A549 (cell line): ENCODE measurements around the gene ELMO3.

ENCODE experiments used
- BCL3 ChIP-seq: fragments of >200 bp; sonication (Bioruptor Twin); formaldehyde crosslinking; IDR thresholded peaks from 3 replicates; pipeline ENCODE4 v1.6.1; 2016
- CTCF ChIP-seq: fragments of >200 bp; sonication (Bioruptor Twin); formaldehyde crosslinking; IDR thresholded peaks from 3 replicates; pipeline ENCODE4 v1.5.1; 2016
- HMGXB4 ChIP-seq: fragments of 250-450 bp; sonication (Bioruptor Pico); IDR thresholded peaks from 2 replicates; pipeline ENCODE4 v1.5.0; 2021; ENCODE audit warnings: mild to moderate bottlenecking, moderate library complexity, borderline replicate concordance
- JUNB ChIP-seq: fragments of >200 bp; sonication (Bioruptor Twin); formaldehyde crosslinking; IDR thresholded peaks from 2 replicates; pipeline ENCODE4 v1.6.1; 2016
- MAZ ChIP-seq: fragments of 150-350 bp; IDR thresholded peaks from 2 replicates; pipeline ENCODE4 v1.6.1; 2014; ENCODE audit warnings: antibody characterized with exemption, low read depth, low read length, borderline replicate concordance
- REST ChIP-seq: fragments of 200-600 bp; sonication (generic); IDR thresholded peaks from 2 replicates; pipeline ENCODE4 v1.6.1; 2016; ENCODE audit warnings: antibody characterized with exemption, mild to moderate bottlenecking, moderate library complexity
- RFX5 ChIP-seq: fragments of 450-650 bp; IDR thresholded peaks from 2 replicates; pipeline ENCODE4 v1.7.1; 2014; ENCODE audit warnings: antibody characterized with exemption, mild to moderate bottlenecking, moderate library complexity
- USF2 ChIP-seq: fragments of 450-650 bp; IDR thresholded peaks from 2 replicates; pipeline ENCODE4 v1.6.1; 2014; ENCODE audit warnings: antibody characterized with exemption

GRCh38 chr16:67202956-67203493 lies 4.1 kb downstream of the ELMO3 start:
- no peak for TF ChIP-seq REST
- TF ChIP-seq MAZ: no peak
- TF ChIP-seq HMGXB4 (CRISPR knock-in tag): no peak
- TF ChIP-seq CTCF: no peak
- TF ChIP-seq JUNB: no peak
- TF ChIP-seq RFX5: no peak
- TF ChIP-seq BCL3: no peak
- TF ChIP-seq USF2: no peak
